H1 (cell line): Measurements from ENCODE around the gene SCG5. TPM values are rescaled to one million over a fixed set of nuclear protein-coding genes. Genes with fewer than 3 reads are reported as not detected.

Experiments
- CTCF ChIA-PET: fragments of 300-600 bp; sonication (Branson Sonifier 250); formaldehyde crosslinking; loops from one replicate; lab custom pipeline; 2021; ENCODE audit not compliant: partially characterized antibody; lab: Charles Lee
- POLR2A ChIA-PET: fragments of 300-600 bp; sonication (Branson Sonifier 250); formaldehyde crosslinking; loops from one replicate; lab custom pipeline; 2021; ENCODE audit warnings: inconsistent platforms; ENCODE audit not compliant: partially characterized antibody; lab: Charles Lee
- DNase-seq, 2 experiments: peaks; one replicate each; pipeline versions ENCODE4 v3.0.0 to v3.0.0-alpha.2; 2010 to 2022; ENCODE audit warnings: low spot score in 2 of 2, low read depth in 1 of 2, mixed read lengths in 1 of 2
- FAIRE-seq: peaks from 2 replicates; lab custom pipeline; 2011; peaks lifted over from hg19 to GRCh38; lab: Jason Lieb, UNC
- H2AFZ ChIP-seq: 2 replicates; pipeline ENCODE4 v1.8.1; 2012; ENCODE audit warnings: low read length, inconsistent platforms
- H2AK5ac ChIP-seq: 2 replicates; pipeline ENCODE4 v1.6.1; 2013; ENCODE audit warnings: low read depth, low read length
- H2BK120ac ChIP-seq: replicated peaks from 2 replicates; pipeline ENCODE3; 2013; ENCODE audit warnings: low read depth, low read length, inconsistent platforms
- H2BK12ac ChIP-seq: 2 replicates; pipeline ENCODE4 v1.6.1; 2013; ENCODE audit warnings: low read depth, low read length
- H2BK15ac ChIP-seq: 2 replicates; pipeline ENCODE4 v1.6.1; 2013; ENCODE audit warnings: low read length
- H2BK20ac ChIP-seq: 2 replicates; pipeline ENCODE4 v1.6.1; 2013; ENCODE audit warnings: low read length
- H2BK5ac ChIP-seq: 2 replicates; pipeline ENCODE4 v1.6.1; 2013; ENCODE audit warnings: low read depth, low read length
- H3K14ac ChIP-seq: 2 replicates; pipeline ENCODE4 v1.6.1; 2013; ENCODE audit warnings: inconsistent platforms; ENCODE audit not compliant: insufficient read length
- H3K18ac ChIP-seq: 2 replicates; pipeline ENCODE4 v1.6.1; 2013; ENCODE audit warnings: low read length; ENCODE audit errors: extremely low read depth
- H3K23ac ChIP-seq: 2 replicates; pipeline ENCODE4 v1.6.1; 2013; ENCODE audit warnings: inconsistent platforms; ENCODE audit not compliant: insufficient read length
- H3K23me2 ChIP-seq: 2 replicates; pipeline ENCODE4 v1.6.1; 2013; ENCODE audit warnings: low read depth, low read length
- H3K27ac ChIP-seq: 2 replicates; pipeline ENCODE4 v1.6.1; 2011; ENCODE audit warnings: low read depth, low read length, inconsistent platforms
- H3K27me3 ChIP-seq, 4 experiments: replicated peaks in 1 of 4; 1 replicate in 1 of 4; 2 replicates in 3 of 4; pipeline versions ENCODE4 v1.6.1 to v1.8.1; 2011 to 2013; ENCODE audit warnings: low read length in 3 of 4, mild to moderate bottlenecking in 3 of 4, inconsistent platforms in 2 of 4, mixed read lengths in 2 of 4, moderate library complexity in 1 of 4; ENCODE audit not compliant: control insufficient read depth in 3 of 4, insufficient read depth in 3 of 4; ENCODE audit errors: extremely low read depth in 1 of 4
- H3K36me3 ChIP-seq, 4 experiments: 2 replicates each; pipeline versions ENCODE4 v1.6.1 to v1.8.1; 2011 to 2013; ENCODE audit warnings: mild to moderate bottlenecking in 4 of 4, low read length in 3 of 4, moderate library complexity in 2 of 4, control low read depth in 1 of 4, inconsistent platforms in 1 of 4; ENCODE audit not compliant: insufficient read depth in 4 of 4, control insufficient read depth in 2 of 4
- H3K4ac ChIP-seq: replicated peaks from 2 replicates; pipeline ENCODE3; 2013; ENCODE audit warnings: low read length, low read depth, mixed read lengths, inconsistent platforms; ENCODE audit not compliant: insufficient read length
- H3K4me1 ChIP-seq, 4 experiments: replicated peaks in 1 of 4; 1 replicate in 1 of 4; 2 replicates in 3 of 4; pipeline versions ENCODE4 v1.6.1 to v1.8.1; 2011 to 2013; ENCODE audit warnings: low read length in 3 of 4, inconsistent platforms in 2 of 4, mixed read lengths in 1 of 4; ENCODE audit not compliant: insufficient read depth in 4 of 4, control insufficient read depth in 3 of 4
- H3K4me2 ChIP-seq, 2 experiments: 2 replicates each; pipeline versions ENCODE4 v1.6.1 to v1.8.1; 2011 to 2013; ENCODE audit warnings: low read depth in 2 of 2, low read length in 2 of 2, control low read depth in 1 of 2, inconsistent platforms in 1 of 2, mild to moderate bottlenecking in 1 of 2; ENCODE audit not compliant: insufficient read depth in 1 of 2
- H3K4me3 ChIP-seq, 4 experiments: fragments of 200-600, 300-600 bp in 1 of 4; sonication (generic), shearing (Covaris generic), sonication (Bioruptor Twin) in 1 of 4; 2 replicates each; pipeline versions ENCODE4 v1.5.1 to v1.8.1; 2011 to 2016; ENCODE audit warnings: low read length in 4 of 4, low read depth in 3 of 4, control low read depth in 2 of 4, inconsistent platforms in 2 of 4, mild to moderate bottlenecking in 2 of 4, mixed read lengths in 1 of 4, moderate library complexity in 1 of 4; ENCODE audit not compliant: insufficient read depth in 2 of 4; ENCODE audit errors: extremely low read depth in 1 of 4
- H3K56ac ChIP-seq: replicated peaks from 2 replicates; pipeline ENCODE3; 2013; ENCODE audit warnings: low read depth, mild to moderate bottlenecking, mixed read lengths, low read length, inconsistent platforms; ENCODE audit not compliant: insufficient read length
- H3K79me1 ChIP-seq: 2 replicates; pipeline ENCODE4 v1.6.1; 2013; ENCODE audit warnings: low read depth, low read length, control low read depth
- H3K79me2 ChIP-seq, 2 experiments: 2 replicates each; pipeline versions ENCODE4 v1.6.1 to v1.8.1; 2012 to 2013; ENCODE audit warnings: low read length in 2 of 2, mild to moderate bottlenecking in 2 of 2, inconsistent platforms in 1 of 2; ENCODE audit not compliant: insufficient read depth in 2 of 2, control insufficient read depth in 1 of 2
- H3K9ac ChIP-seq, 4 experiments: replicated peaks in 1 of 4; 1 replicate in 1 of 4; 2 replicates in 3 of 4; pipeline versions ENCODE4 v1.6.1 to v1.8.1; 2011 to 2013; ENCODE audit warnings: low read depth in 3 of 4, low read length in 3 of 4, control low read depth in 2 of 4, mild to moderate bottlenecking in 2 of 4, moderate library complexity in 2 of 4, inconsistent platforms in 1 of 4; ENCODE audit errors: extremely low read depth in 1 of 4
- H3K9me3 ChIP-seq, 2 experiments: 2 replicates each; pipeline versions ENCODE4 v1.6.1 to v1.8.1; 2012 to 2013; ENCODE audit warnings: mild to moderate bottlenecking in 2 of 2, moderate library complexity in 2 of 2, control low read depth in 1 of 2, inconsistent platforms in 1 of 2, low read depth in 1 of 2, low read length in 1 of 2, mixed read lengths in 1 of 2; ENCODE audit not compliant: insufficient read depth in 2 of 2
- H4K20me1 ChIP-seq, 2 experiments: replicated peaks in 1 of 2; 2 replicates each; pipeline versions ENCODE3 to v1.8.1; 2011 to 2013; ENCODE audit warnings: inconsistent platforms in 2 of 2, low read length in 2 of 2, mild to moderate bottlenecking in 1 of 2; ENCODE audit not compliant: insufficient read depth in 2 of 2, control insufficient read depth in 1 of 2
- H4K5ac ChIP-seq: 2 replicates; pipeline ENCODE4 v1.6.1; 2013; ENCODE audit warnings: low read length, low read depth, mixed read lengths, inconsistent platforms; ENCODE audit not compliant: insufficient read length
- H4K8ac ChIP-seq: 2 replicates; pipeline ENCODE4 v1.8.0; 2013; ENCODE audit warnings: mild to moderate bottlenecking, moderate library complexity, low read length, inconsistent platforms; ENCODE audit not compliant: insufficient read depth; ENCODE audit errors: extremely low read depth
- H4K91ac ChIP-seq: replicated peaks from 2 replicates; pipeline ENCODE3; 2013; ENCODE audit warnings: low read length, mixed read lengths, inconsistent platforms; ENCODE audit not compliant: insufficient read length
- BRCA1 ChIP-seq: IDR thresholded peaks from 2 replicates; pipeline ENCODE4 v1.6.1; 2012; ENCODE audit warnings: low read depth, low read length, improper control_type of control experiment
- CEBPB ChIP-seq: IDR thresholded peaks from 2 replicates; pipeline ENCODE4 v1.6.1; 2012; ENCODE audit warnings: low read depth, low read length
- EGR1 ChIP-seq: IDR thresholded peaks from 2 replicates; pipeline ENCODE4 v1.6.1; 2011; ENCODE audit warnings: low read depth, low read length, borderline replicate concordance
- JUND ChIP-seq: IDR thresholded peaks from 2 replicates; pipeline ENCODE4 v1.6.1; 2011; ENCODE audit warnings: mild to moderate bottlenecking, improper control_type of control experiment, low read length
- NANOG ChIP-seq: IDR thresholded peaks from 2 replicates; pipeline ENCODE4 v1.6.1; 2011; ENCODE audit warnings: low read length, low read depth, mild to moderate bottlenecking, inconsistent platforms; ENCODE audit not compliant: insufficient read depth, poor library complexity, severe bottlenecking
- NRF1 ChIP-seq: IDR thresholded peaks from 2 replicates; pipeline ENCODE4 v1.6.1; 2011; ENCODE audit warnings: mild to moderate bottlenecking, low read depth, low read length, improper control_type of control experiment
- RAD21 ChIP-seq, 2 experiments: IDR thresholded peaks in 1 of 2; conservative IDR thresholded peaks in 1 of 2; 2 replicates each; pipeline ENCODE4 v1.6.1; 2011; ENCODE audit warnings: low read depth in 2 of 2, low read length in 2 of 2, improper control_type of control experiment in 1 of 2, inconsistent platforms in 1 of 2, mild to moderate bottlenecking in 1 of 2, moderate library complexity in 1 of 2
- RNF2 ChIP-seq: fragments of 200-900, 300-1000 bp; sonication (generic); IDR thresholded peaks from 2 replicates; pipeline ENCODE4 v1.7.1; 2016; ENCODE audit warnings: borderline replicate concordance, low read depth, mild to moderate bottlenecking, antibody characterized with exemption, low read length; ENCODE audit not compliant: poor library complexity, severe bottlenecking; ENCODE audit errors: missing control alignments
- SIN3A ChIP-seq, 2 experiments: IDR thresholded peaks in 1 of 2; conservative IDR thresholded peaks in 1 of 2; 2 replicates each; pipeline ENCODE4 v1.6.1; 2011 to 2012; ENCODE audit warnings: low read length in 2 of 2, improper control_type of control experiment in 1 of 2, low read depth in 1 of 2, mild to moderate bottlenecking in 1 of 2
- SIX5 ChIP-seq: IDR thresholded peaks from 2 replicates; pipeline ENCODE4 v1.6.1; 2011; ENCODE audit warnings: mild to moderate bottlenecking, low read depth, low read length
- SP4 ChIP-seq: IDR thresholded peaks from 2 replicates; pipeline ENCODE4 v1.6.1; 2012; ENCODE audit warnings: low read length, inconsistent platforms
- TBP ChIP-seq: IDR thresholded peaks from 2 replicates; pipeline ENCODE4 v1.6.1; 2011; ENCODE audit warnings: low read depth, low read length, improper control_type of control experiment
- TCF12 ChIP-seq: IDR thresholded peaks from 2 replicates; pipeline ENCODE4 v1.6.1; 2011; ENCODE audit warnings: low read depth, mild to moderate bottlenecking, low read length
- YY1 ChIP-seq: IDR thresholded peaks from 2 replicates; pipeline ENCODE4 v1.6.1; 2011; ENCODE audit warnings: low read depth, mild to moderate bottlenecking, low read length
- WGBS, 2 experiments: shearing (Covaris generic) in 1 of 2; methylation state at CpG; one replicate each; pipeline versions ENCODE4 v1.1.6 to v1.1.7; 2013 to 2015; ENCODE audit warnings: low lambda C conversion rate in 2 of 2, mixed read lengths in 2 of 2, inconsistent platforms in 1 of 2, low coverage in 1 of 2, missing lambda C conversion rate in 1 of 2; ENCODE audit not compliant: insufficient replicate concordance in 2 of 2, insufficient coverage in 1 of 2, insufficient read length in 1 of 2; ENCODE audit errors: extremely low coverage in 1 of 2, missing lambda C conversion rate in 1 of 2; 5-methylcytosine and 5-hydroxymethylcytosine counted together
- polyA plus RNA-seq, 7 experiments: library from polyadenylated mRNA; depleted of rRNA in 3 of 7; stranded (reverse) in 5 of 7; unstranded in 2 of 7; fragments of >200 nt in 5 of 7; fragments of 200-250 nt in 2 of 7; gene quantifications; 1 replicate in 5 of 7; 2 replicates in 1 of 7; 4 replicates in 1 of 7; pipeline versions ENCODE4 v1.2.1 to v1.2.3, GENCODE V29; 2011 to 2013; ENCODE audit warnings: missing spikeins in 2 of 7, mixed read lengths in 2 of 7
- total RNA-seq: library from RNA; stranded (reverse); fragmentation: NEBNext Ultra II Directional; extraction: Animal tissue kit (Norgen Biotek cat#: 25700); gene quantifications from 2 replicates; pipeline ENCODE4 v1.2.1, GENCODE V29; 2021

Gene SCG5
- total and polyA plus RNA-seq, 2 of the 8 experiments (the other 6 are each of a cell fraction or from before 2014, with no cell fraction given), result 18.7 to 19.9 TPM

GRCh38 chr15:32688151-32688639, 46.7 kb downstream of the SCG5 start:
- Histone ChIP-seq H3K9me3 (no peaks in the 10 kb centered on the region), H2AK5ac (no peak overlapping the region), H2BK120ac (no peak overlapping the region), H3K4ac (no peak overlapping the region), H3K4me2 (no peak overlapping the region), H3K4me3 (no peak overlapping the region), H2AFZ (no peak overlapping the region), H3K36me3 (no peaks in the 10 kb centered on the region), H3K27me3 (no peaks in the 10 kb centered on the region), H2BK12ac (no peak overlapping the region), H3K14ac (no peak overlapping the region), H3K56ac (no peak overlapping the region), H3K18ac (no peak overlapping the region), H4K5ac (no peak overlapping the region), H4K91ac (no peak overlapping the region), H3K79me2 (no peaks in the 10 kb centered on the region), H4K20me1 (no peaks in the 10 kb centered on the region), H3K23me2 (no peaks in the 10 kb centered on the region), H3K79me1 (no peaks in the 10 kb centered on the region), H4K8ac (no peak overlapping the region), H3K4me1 (no peaks in the 10 kb centered on the region; a peak in 1 of 7 replicates), H3K9ac (no peak overlapping the region), H2BK5ac (no peak overlapping the region), H3K27ac (no peak overlapping the region), H2BK15ac (no peak overlapping the region), H3K23ac (no peak overlapping the region), H2BK20ac (no peak overlapping the region)
- ChIA-PET POLR2A (interaction anchor here (0.7 kb wide), 1 partner anchor 511 kb away, joined by 3 read pairs; no protein-coding TSS in a partner anchor), CTCF (interaction anchor here (1.1 to 1.5 kb wide), 5 partner anchors 8 to 156 kb away, joined by 3 to 6 read pairs (median 4); no protein-coding TSS in a partner anchor)
- FAIRE-seq (no peak), DNase-seq (no peak)
- 87% methylated on average over 2 of the region's 2 CpGs; no CpG with 5 or more reads in 1 of the 2 experiments for WGBS, 2 experiments
- no peak for TF ChIP-seq YY1
- TF ChIP-seq NANOG, result no peak
- no peak for TF ChIP-seq SIX5
- no peak for TF ChIP-seq CEBPB
- TF ChIP-seq SP4, result no peak
- TF ChIP-seq TBP, result no peak
- TF ChIP-seq TCF12, result no peak
- no peak for TF ChIP-seq JUND
- no peak for TF ChIP-seq EGR1
- TF ChIP-seq RAD21 (IDR thresholded peaks at IDR 0.05 in 1 of 2, conservative IDR thresholded peaks at IDR 0.05 in 1 of 2; ENCODE audit: low read depth in 2 of 2, low read length in 2 of 2), result no peak
- TF ChIP-seq RNF2, result no peak
- no peak for TF ChIP-seq BRCA1
- no peak for TF ChIP-seq NRF1
- no peak for TF ChIP-seq SIN3A (conservative IDR thresholded peaks at IDR 0.05 in 1 of 2, IDR thresholded peaks at IDR 0.05 in 1 of 2; ENCODE audit: low read depth in 1 of 2, low read length in 2 of 2)
